Naive B cell (primary cell): ENCODE measurements around the gene FTO. TPM values are rescaled to one million over a fixed set of nuclear protein-coding genes. Genes with fewer than 3 reads are reported as not detected.

Experiments used
- ATAC-seq, 2 donors: fragments of 150-1000 bp; cut with Tn5 transposase; 2 replicates each; pipeline ENCODE4 v1.10.0; 2021; ENCODE audit warnings: low read depth in 2 of 2, mild to moderate bottlenecking in 2 of 2, moderate library complexity in 2 of 2
- DNase-seq: peaks from one replicate; pipeline ENCODE4 v3.0.0; 2022
- H3K27ac Mint-ChIP-seq, 6 donors: one replicate each; pipeline ENCODE4 v1.8.0; 2020 to 2022; ENCODE audit warnings: mild to moderate bottlenecking in 6 of 6, mixed read lengths in 6 of 6, moderate library complexity in 5 of 6, inconsistent platforms in 2 of 6
- H3K27me3 Mint-ChIP-seq, 3 donors: one replicate each; pipeline ENCODE4 v1.8.0; 2021 to 2022; ENCODE audit warnings: mixed read lengths in 3 of 3, mild to moderate bottlenecking in 1 of 3
- H3K36me3 Mint-ChIP-seq, 2 donors: one replicate each; pipeline ENCODE4 v1.8.0; 2020 to 2022; ENCODE audit warnings: mixed read lengths in 2 of 2, inconsistent platforms in 1 of 2, mild to moderate bottlenecking in 1 of 2
- H3K4me1 Mint-ChIP-seq, 3 donors: one replicate each; pipeline ENCODE4 v1.8.0; 2020 to 2022; ENCODE audit warnings: mixed read lengths in 3 of 3, inconsistent platforms in 1 of 3, mild to moderate bottlenecking in 1 of 3, moderate library complexity in 1 of 3
- H3K4me3 Mint-ChIP-seq, 8 donors: one replicate each; pipeline ENCODE4 v1.8.0; 2020 to 2022; ENCODE audit warnings: mild to moderate bottlenecking in 8 of 8, mixed read lengths in 8 of 8, moderate library complexity in 8 of 8, inconsistent platforms in 2 of 8
- H3K9me3 Mint-ChIP-seq, 7 donors: one replicate each; pipeline ENCODE4 v1.8.0; 2020 to 2022; ENCODE audit warnings: mixed read lengths in 7 of 7, mild to moderate bottlenecking in 5 of 7, inconsistent platforms in 2 of 7, moderate library complexity in 1 of 7
- polyA plus RNA-seq, 6 donors: library from polyadenylated mRNA; unstranded; fragments of 300-500 nt; fragmentation: Illumina TruSeq; gene quantifications; one replicate each; pipeline ENCODE4 v1.2.3, GENCODE V29; 2021; ENCODE audit warnings: low read depth in 6 of 6

Gene FTO
- polyA plus RNA-seq, 6 donors from 2014 or later = 64.7 to 89.0 (median 79.6) TPM

- no peaks in the 10 kb centered on the region for H3K27me3 Mint-ChIP-seq
- peaks cover 0 to 2% (median 0%) of the 10 kb centered on the region in 7 donors for H3K9me3 Mint-ChIP-seq
- H3K36me3 Mint-ChIP-seq = peaks cover 0 to 5% of the 10 kb centered on the region in 2 donors
- ATAC-seq (no peak), DNase-seq (no peak)
- H3K4me3 Mint-ChIP-seq = no peak overlapping the region
- peaks cover 0 to 5% (median 0%) of the 10 kb centered on the region in 3 donors for H3K4me1 Mint-ChIP-seq
- H3K27ac Mint-ChIP-seq = no peak overlapping the region
Measured at GRCh38 chr16:54066451-54067105, 362.6 kb downstream of the FTO start.

GRCh38 chr16:54067322-54068065 lies 363.5 kb downstream of the FTO start:
- Mint-ChIP-seq H3K4me3 (no peak overlapping the region), H3K4me1 (peaks cover 0 to 5% (median 0%) of the 10 kb centered on the region in 3 donors), H3K9me3 (peaks cover 0 to 2% (median 0%) of the 10 kb centered on the region in 7 donors), H3K27ac (peak overlapping the region in 1 of 6 donors; percentile 82), H3K36me3 (peaks cover 0 to 5% of the 10 kb centered on the region in 2 donors), H3K27me3 (no peaks in the 10 kb centered on the region)
- ATAC-seq (no peak), DNase-seq (no peak)

- no peak for ATAC-seq
- DNase-seq = no peak
- peaks cover 0 to 5% (median 0%) of the 10 kb centered on the region in 3 donors for H3K4me1 Mint-ChIP-seq
- H3K4me3 Mint-ChIP-seq = peak overlapping the region in 1 of 8 donors; percentile 2
- peaks cover 0 to 5% of the 10 kb centered on the region in 2 donors for H3K36me3 Mint-ChIP-seq
- no peaks in the 10 kb centered on the region for H3K27me3 Mint-ChIP-seq
- peaks cover 0 to 2% (median 0%) of the 10 kb centered on the region in 7 donors for H3K9me3 Mint-ChIP-seq
- peak overlapping the region in 1 of 6 donors; percentile 21 for H3K27ac Mint-ChIP-seq
Measured at GRCh38 chr16:54068212-54068611, 364.3 kb downstream of the FTO start.

- no peaks in the 10 kb centered on the region for H3K27me3 Mint-ChIP-seq
Measured at GRCh38 chr16:54069601-54070239, 365.8 kb downstream of the FTO start.

GRCh38 chr16:54070789-54071343 lies 366.9 kb downstream of the FTO start:
- Mint-ChIP-seq H3K27ac (no peak overlapping the region), H3K4me3 (no peak overlapping the region), H3K9me3 (no peaks in the 10 kb centered on the region), H3K4me1 (peaks cover 0 to 5% (median 0%) of the 10 kb centered on the region in 3 donors), H3K27me3 (no peaks in the 10 kb centered on the region), H3K36me3 (peaks cover 0 to 5% of the 10 kb centered on the region in 2 donors)
- DNase-seq = no peak
- no peak for ATAC-seq

More at GRCh38 chr16:54069601-54070239, 365.8 kb downstream of the FTO start:
- DNase-seq (no peak), ATAC-seq (no peak)
- Mint-ChIP-seq H3K36me3 (peaks cover 0 to 5% of the 10 kb centered on the region in 2 donors), H3K9me3 (peaks cover 0 to 2% (median 0%) of the 10 kb centered on the region in 7 donors), H3K27ac (peak overlapping the region in 1 of 6 donors; percentile 18), H3K4me3 (no peak overlapping the region), H3K4me1 (peaks cover 0 to 5% (median 0%) of the 10 kb centered on the region in 3 donors)

- Mint-ChIP-seq H3K36me3 (peaks cover 0 to 5% of the 10 kb centered on the region in 2 donors), H3K4me1 (peaks cover 0 to 5% (median 0%) of the 10 kb centered on the region in 3 donors), H3K27ac (no peak overlapping the region), H3K27me3 (no peaks in the 10 kb centered on the region), H3K4me3 (no peak overlapping the region), H3K9me3 (no peaks in the 10 kb centered on the region)
- no peak for DNase-seq
- no peak for ATAC-seq
Measured at GRCh38 chr16:54071514-54071913, 367.6 kb downstream of the FTO start.

GRCh38 chr16:54072237-54072636 lies 368.3 kb downstream of the FTO start:
- no peaks in the 10 kb centered on the region for H3K9me3 Mint-ChIP-seq
- ATAC-seq = no peak

GRCh38 chr16:54073356-54073755 lies 369.4 kb downstream of the FTO start:
- H3K27me3 Mint-ChIP-seq = no peaks in the 10 kb centered on the region
- H3K4me3 Mint-ChIP-seq = no peak overlapping the region
- H3K9me3 Mint-ChIP-seq = peaks cover 0 to 3% (median 0%) of the 10 kb centered on the region in 7 donors
- no peak for ATAC-seq
- peaks cover 0 to 9% (median 0%) of the 10 kb centered on the region in 3 donors for H3K4me1 Mint-ChIP-seq
- H3K27ac Mint-ChIP-seq = peak overlapping the region in 2 of 6 donors; percentile 26 to 53
- DNase-seq = no peak
- no peaks in the 10 kb centered on the region for H3K36me3 Mint-ChIP-seq

More at GRCh38 chr16:54072237-54072636, 368.3 kb downstream of the FTO start:
- Mint-ChIP-seq H3K4me1 (peaks cover 0 to 5% (median 0%) of the 10 kb centered on the region in 3 donors), H3K36me3 (peaks cover 0 to 5% of the 10 kb centered on the region in 2 donors), H3K4me3 (no peak overlapping the region), H3K27ac (no peak overlapping the region), H3K27me3 (no peaks in the 10 kb centered on the region)
- no peak for DNase-seq

- Mint-ChIP-seq H3K27me3 (no peaks in the 10 kb centered on the region), H3K36me3 (no peaks in the 10 kb centered on the region), H3K27ac (no peak overlapping the region), H3K4me1 (peaks cover 0 to 9% (median 0%) of the 10 kb centered on the region in 3 donors), H3K4me3 (no peak overlapping the region), H3K9me3 (peaks cover 0 to 3% (median 0%) of the 10 kb centered on the region in 7 donors)
- DNase-seq = no peak
- ATAC-seq = no peak
Measured at GRCh38 chr16:54075446-54075845, 371.5 kb downstream of the FTO start.

GRCh38 chr16:54076006-54076504 lies 372.1 kb downstream of the FTO start:
- no peak overlapping the region for H3K4me3 Mint-ChIP-seq
- peaks cover 0 to 3% (median 0%) of the 10 kb centered on the region in 7 donors for H3K9me3 Mint-ChIP-seq
- no peak for ATAC-seq
- no peaks in the 10 kb centered on the region for H3K27me3 Mint-ChIP-seq
- H3K4me1 Mint-ChIP-seq = peaks cover 0 to 5% (median 0%) of the 10 kb centered on the region in 3 donors
- no peak for DNase-seq
- H3K36me3 Mint-ChIP-seq = no peaks in the 10 kb centered on the region
- H3K27ac Mint-ChIP-seq = no peak overlapping the region

- Mint-ChIP-seq H3K36me3 (no peaks in the 10 kb centered on the region), H3K4me1 (peaks cover 0 to 4% (median 0%) of the 10 kb centered on the region in 3 donors), H3K27me3 (no peaks in the 10 kb centered on the region), H3K9me3 (peaks cover 0 to 3% (median 0%) of the 10 kb centered on the region in 7 donors), H3K27ac (peak overlapping the region in 2 of 6 donors; percentile 44 to 73), H3K4me3 (no peak overlapping the region)
- no peak for DNase-seq
- ATAC-seq = no peak
Measured at GRCh38 chr16:54077050-54077821, 373.3 kb downstream of the FTO start.

- Mint-ChIP-seq H3K4me3 (no peak overlapping the region), H3K27me3 (no peaks in the 10 kb centered on the region), H3K27ac (peak overlapping the region in 1 of 6 donors; percentile 38), H3K36me3 (peaks cover 4 to 10% of the 10 kb centered on the region in 2 donors), H3K9me3 (peaks cover 0 to 3% (median 0%) of the 10 kb centered on the region in 7 donors), H3K4me1 (peaks cover 0 to 4% (median 0%) of the 10 kb centered on the region in 3 donors)
- ATAC-seq (no peak), DNase-seq (no peak)
Measured at GRCh38 chr16:54080524-54081008, 376.6 kb downstream of the FTO start.
